SK-N-MC (cell line): ENCODE results near the gene LEFTY1.

Source experiments
- EZH2 ChIP-seq: fragments of 200-600 bp; sonication (generic); IDR thresholded peaks from one replicate; pipeline ENCODE4 v1.6.1; 2017; ENCODE audit warnings: antibody characterized with exemption
- FOXP2 ChIP-seq: optimal IDR thresholded peaks from 2 replicates; pipeline ENCODE3; 2011; ENCODE audit warnings: mild to moderate bottlenecking, moderate library complexity; ENCODE audit not compliant: insufficient read depth; ENCODE audit errors: extremely low read length, control extremely low read depth
- POLR2AphosphoS5 ChIP-seq: IDR thresholded peaks from 2 replicates; pipeline ENCODE4 v1.6.1; 2012; ENCODE audit warnings: mild to moderate bottlenecking, low read depth, low read length, borderline replicate concordance

GRCh38 chr1:225926551-225927113 lies 37.7 kb upstream of the LEFTY1 start:
- TF ChIP-seq EZH2: no peak
- no peak for TF ChIP-seq POLR2AphosphoS5
- TF ChIP-seq FOXP2: no peak
